ENCODE measurements around the gene C13orf42.

C13orf42 gene

GRCh38 chr13:51111174-51111573 lies at the start of gene C13orf42:
Gene C13orf42, minus strand, starts transcription at chr13:51111274. Its CDS starts 65 bp downstream, at chr13:51111209.
- DNase-seq = no peak

- DNase-seq = no peak
These were observed 47.9 kb upstream of the C13orf42 start for GRCh38 chr13:51158880-51159518.

- peak; percentile 1 for DNase-seq
These were observed 47.3 kb upstream of the C13orf42 start for GRCh38 chr13:51158365-51158764.

GRCh38 chr13:51156648-51157047 lies 45.6 kb upstream of the C13orf42 start:
- no peak for DNase-seq

GRCh38 chr13:51155776-51156515 lies 44.9 kb upstream of the C13orf42 start:
- no peak for DNase-seq

GRCh38 chr13:51155161-51155560 lies 44.1 kb upstream of the C13orf42 start:
- no peak for DNase-seq

- no peak for DNase-seq
These were observed 43.0 kb upstream of the C13orf42 start for GRCh38 chr13:51154029-51154555.

- no peak for DNase-seq
These were observed 42.5 kb upstream of the C13orf42 start for GRCh38 chr13:51153527-51153926.

- no peak for DNase-seq
These were observed 41.6 kb upstream of the C13orf42 start for GRCh38 chr13:51152701-51153100.

- no peak for DNase-seq
These were observed 40.4 kb upstream of the C13orf42 start for GRCh38 chr13:51151463-51151862.

GRCh38 chr13:51148952-51149573 lies 38.0 kb upstream of the C13orf42 start:
- DNase-seq = peak; percentile 58

- peak; percentile 95 for DNase-seq
These were observed 37.3 kb upstream of the C13orf42 start for GRCh38 chr13:51148223-51148951.

GRCh38 chr13:51147732-51148131 lies 36.7 kb upstream of the C13orf42 start:
- DNase-seq = no peak

GRCh38 chr13:51146667-51147066 lies 35.6 kb upstream of the C13orf42 start:
- DNase-seq = no peak

GRCh38 chr13:51137250-51137649 lies 26.2 kb upstream of the C13orf42 start:
- DNase-seq = no peak

- DNase-seq = no peak
These were observed 25.4 kb upstream of the C13orf42 start for GRCh38 chr13:51136276-51136980.

- DNase-seq = no peak
These were observed 23.8 kb upstream of the C13orf42 start for GRCh38 chr13:51134763-51135365.

- no peak for DNase-seq
These were observed 19.3 kb upstream of the C13orf42 start for GRCh38 chr13:51130348-51130747.

GRCh38 chr13:51125495-51126226 lies 14.6 kb upstream of the C13orf42 start:
- peak; percentile 79 for DNase-seq

GRCh38 chr13:51122868-51123566 lies 11.9 kb upstream of the C13orf42 start:
- DNase-seq = no peak

GRCh38 chr13:51120873-51121272 lies 9.8 kb upstream of the C13orf42 start:
- peak; percentile 18 for DNase-seq
